Memory B cell (primary cell): ENCODE measurements around the gene EXOC6.
"Not testable (repeated sequence)": the region's sequence is repeated elsewhere in the genome, so short reads cannot be mapped to it uniquely, and the experiment has no call there.

Source experiments
- ATAC-seq: fragments of 150-1000 bp; cut with Tn5 transposase; 2 replicates; pipeline ENCODE4 v1.10.0; 2021; ENCODE audit warnings: low read depth, mild to moderate bottlenecking, moderate library complexity
- DNase-seq, 2 donors: peaks; one replicate each; pipeline ENCODE4 v3.0.0; 2022; ENCODE audit warnings: low spot score in 2 of 2
- H3K27ac Mint-ChIP-seq: one replicate; pipeline ENCODE4 v1.8.0; 2022; ENCODE audit warnings: mild to moderate bottlenecking, moderate library complexity, mixed read lengths
- H3K27me3 Mint-ChIP-seq: one replicate; pipeline ENCODE4 v1.8.0; 2022; ENCODE audit warnings: mixed read lengths
- H3K36me3 Mint-ChIP-seq: one replicate; pipeline ENCODE4 v1.8.0; 2022; ENCODE audit warnings: mild to moderate bottlenecking, mixed read lengths
- H3K4me1 Mint-ChIP-seq: one replicate; pipeline ENCODE4 v1.8.0; 2022; ENCODE audit warnings: mixed read lengths
- H3K4me3 Mint-ChIP-seq: one replicate; pipeline ENCODE4 v1.8.0; 2022; ENCODE audit warnings: mild to moderate bottlenecking, moderate library complexity, mixed read lengths
- H3K9me3 Mint-ChIP-seq: one replicate; pipeline ENCODE4 v1.8.0; 2022; ENCODE audit warnings: mixed read lengths

Gene EXOC6

GRCh38 chr10:93097386-93097785 is 249.1 kb downstream of the EXOC6 start:
- Mint-ChIP-seq H3K27me3 (peaks cover 3% of the 10 kb centered on the region), H3K36me3 (no peaks in the 10 kb centered on the region), H3K9me3 (no peaks in the 10 kb centered on the region), H3K4me1 (no peaks in the 10 kb centered on the region), H3K27ac (no peak overlapping the region), H3K4me3 (no peak overlapping the region)
- ATAC-seq (no peak), DNase-seq (no peak)

DNA sequence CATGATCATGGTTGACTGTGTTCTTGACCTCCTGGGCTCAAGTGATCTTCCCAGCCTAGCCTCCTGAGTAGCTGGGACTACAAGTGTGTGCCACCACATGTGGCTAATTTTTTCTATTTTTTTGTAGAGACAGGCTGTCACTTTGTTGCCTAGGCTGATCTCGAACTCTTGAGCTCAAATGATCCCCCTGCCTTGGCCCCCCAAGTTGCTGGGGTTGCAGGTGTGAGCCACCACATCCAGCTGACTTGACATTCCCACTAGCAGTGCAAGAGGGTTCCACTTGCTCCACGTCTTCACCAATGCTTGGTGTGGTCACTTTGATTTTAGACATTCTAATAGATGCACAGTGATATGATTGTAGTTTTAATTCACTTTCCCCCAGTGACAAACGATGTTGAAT is 250.5 kb downstream of the EXOC6 start:
- DNase-seq (no peak), ATAC-seq (no peak)
- Mint-ChIP-seq H3K4me1 (no peaks in the 10 kb centered on the region), H3K27ac (no peak overlapping the region), H3K4me3 (no peak overlapping the region), H3K36me3 (no peaks in the 10 kb centered on the region), H3K27me3 (peaks cover 1% of the 10 kb centered on the region), H3K9me3 (peaks cover 2% of the 10 kb centered on the region)

- no peak for DNase-seq
- H3K27me3 Mint-ChIP-seq: peaks cover 1% of the 10 kb centered on the region
- no peaks in the 10 kb centered on the region for H3K4me1 Mint-ChIP-seq
- H3K9me3 Mint-ChIP-seq: peaks cover 4% of the 10 kb centered on the region
- H3K27ac Mint-ChIP-seq: no peak overlapping the region
- no peak overlapping the region for H3K4me3 Mint-ChIP-seq
- H3K36me3 Mint-ChIP-seq: no peaks in the 10 kb centered on the region
- ATAC-seq: no peak
Observed at GRCh38 chr10:93099670-93100069, 251.3 kb downstream of the EXOC6 start.

GRCh38 chr10:93101148-93101547 is 252.8 kb downstream of the EXOC6 start:
- not testable (repeated sequence) for H3K36me3 Mint-ChIP-seq, DNase-seq, H3K4me3 Mint-ChIP-seq, H3K9me3 Mint-ChIP-seq, H3K27ac Mint-ChIP-seq, H3K4me1 Mint-ChIP-seq, H3K27me3 Mint-ChIP-seq, ATAC-seq

DNA sequence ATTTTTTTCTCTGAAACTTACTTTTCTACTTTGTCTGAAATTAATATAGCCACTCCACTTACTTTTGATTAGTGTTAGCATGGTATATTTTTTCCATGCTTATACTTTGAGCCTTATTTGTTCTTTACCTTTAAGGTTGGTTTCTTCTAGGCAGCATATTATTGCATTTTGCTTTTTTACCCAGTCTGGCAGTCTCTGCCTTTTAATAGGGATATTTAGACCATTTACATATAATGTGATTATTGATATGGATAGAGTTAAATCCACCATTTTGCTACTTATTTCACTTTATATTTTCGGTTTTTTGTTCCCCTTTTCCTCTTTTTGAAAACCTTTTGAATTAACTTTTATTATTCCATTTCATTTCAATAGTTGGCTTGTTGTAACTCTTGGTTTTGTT is 255.6 kb downstream of the EXOC6 start:
- H3K4me3 Mint-ChIP-seq: no peak overlapping the region
- H3K36me3 Mint-ChIP-seq: no peaks in the 10 kb centered on the region
- DNase-seq (no peak), ATAC-seq (no peak)
- no peaks in the 10 kb centered on the region for H3K27me3 Mint-ChIP-seq
- no peaks in the 10 kb centered on the region for H3K4me1 Mint-ChIP-seq
- H3K9me3 Mint-ChIP-seq: peaks cover 4% of the 10 kb centered on the region
- H3K27ac Mint-ChIP-seq: no peak overlapping the region

DNA sequence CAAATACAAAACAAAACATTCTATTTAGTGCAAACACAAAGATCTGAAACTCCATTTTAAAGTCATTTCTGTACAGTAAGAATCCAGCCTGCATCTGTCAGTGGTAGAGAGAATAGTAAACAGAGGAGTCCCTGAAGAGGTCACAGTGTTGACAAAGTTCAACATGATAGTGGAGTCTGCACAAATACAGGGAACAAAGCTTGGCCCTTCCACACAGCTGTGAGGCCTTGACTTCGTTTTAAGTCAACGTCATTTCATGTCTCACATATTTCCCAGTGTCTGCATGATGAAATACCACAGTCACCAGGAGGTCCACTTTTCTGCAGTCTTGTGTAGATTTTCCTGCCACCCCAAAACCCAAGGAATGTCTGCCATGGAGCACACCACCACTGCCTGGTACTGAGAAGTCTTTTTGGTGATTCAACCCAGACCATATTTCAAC is 258.3 kb downstream of the EXOC6 start:
- H3K4me3 Mint-ChIP-seq: no peak overlapping the region
- H3K27me3 Mint-ChIP-seq: no peaks in the 10 kb centered on the region
- peaks cover 4% of the 10 kb centered on the region for H3K9me3 Mint-ChIP-seq
- H3K36me3 Mint-ChIP-seq: no peaks in the 10 kb centered on the region
- no peak overlapping the region for H3K27ac Mint-ChIP-seq
- ATAC-seq (no peak), DNase-seq (no peak)
- peaks cover 6% of the 10 kb centered on the region for H3K4me1 Mint-ChIP-seq
